H9 (cell line): Measurements from ENCODE around the gene SNAPC2. TPM values are rescaled to one million over a fixed set of nuclear protein-coding genes. Genes with fewer than 3 reads are reported as not detected.
A peak's percentile ranks its signal among the peaks of the same experiment; 100 is the strongest.
"Not testable (repeated sequence)": the region's sequence is repeated elsewhere in the genome, so short reads cannot be mapped to it uniquely, and the experiment has no call there.

ENCODE experiments used
- DNase-seq: peaks from one replicate; pipeline ENCODE4 v3.0.0-alpha.2; 2017
- H2AFZ ChIP-seq: one replicate; pipeline ENCODE4 v1.6.1; 2013; ENCODE audit warnings: mild to moderate bottlenecking, low read length, control low read depth, moderate library complexity
- H2AK5ac ChIP-seq: 2 replicates; pipeline ENCODE4 v1.6.1; 2013; ENCODE audit warnings: low read length, control low read depth, mixed read lengths; ENCODE audit not compliant: insufficient read length
- H2BK120ac ChIP-seq: one replicate; pipeline ENCODE4 v1.6.1; 2013; ENCODE audit warnings: low read depth, mild to moderate bottlenecking, low read length, control low read depth, inconsistent platforms; ENCODE audit not compliant: poor library complexity, severe bottlenecking
- H2BK12ac ChIP-seq: 2 replicates; pipeline ENCODE4 v1.6.1; 2013; ENCODE audit warnings: low read length, control low read depth, mixed read lengths, low read depth; ENCODE audit not compliant: insufficient read length
- H2BK15ac ChIP-seq: 2 replicates; pipeline ENCODE4 v1.6.1; 2013; ENCODE audit warnings: low read depth, low read length, control low read depth
- H2BK20ac ChIP-seq: one replicate; pipeline ENCODE4 v1.6.1; 2013; ENCODE audit warnings: low read depth, mild to moderate bottlenecking, low read length, control low read depth, inconsistent platforms; ENCODE audit not compliant: poor library complexity, severe bottlenecking
- H2BK5ac ChIP-seq: 2 replicates; pipeline ENCODE4 v1.6.1; 2013; ENCODE audit warnings: low read length, control low read depth, mixed read lengths; ENCODE audit not compliant: insufficient read length
- H3K14ac ChIP-seq: 2 replicates; pipeline ENCODE4 v1.6.1; 2013; ENCODE audit warnings: low read length, control low read depth; ENCODE audit not compliant: insufficient read depth
- H3K18ac ChIP-seq: 2 replicates; pipeline ENCODE4 v1.6.1; 2013; ENCODE audit warnings: low read depth, mild to moderate bottlenecking, mixed read lengths, low read length, control low read depth; ENCODE audit not compliant: insufficient read length
- H3K23ac ChIP-seq: 2 replicates; pipeline ENCODE4 v1.6.1; 2013; ENCODE audit warnings: low read length, control low read depth, mixed read lengths, low read depth; ENCODE audit not compliant: insufficient read length
- H3K23me2 ChIP-seq: 2 replicates; pipeline ENCODE4 v1.6.1; 2013; ENCODE audit warnings: low read depth, mild to moderate bottlenecking, mixed read lengths, low read length, control low read depth; ENCODE audit not compliant: insufficient read length, poor library complexity, severe bottlenecking
- H3K27ac ChIP-seq: 2 replicates; pipeline ENCODE4 v1.5.1; 2013; ENCODE audit warnings: low read length, control low read depth, mixed read lengths, low read depth; ENCODE audit not compliant: insufficient read length
- H3K27me3 ChIP-seq: 2 replicates; pipeline ENCODE4 v1.6.1; 2013; ENCODE audit warnings: low read length, control low read depth, inconsistent platforms; ENCODE audit not compliant: insufficient read depth
- H3K4ac ChIP-seq: 2 replicates; pipeline ENCODE4 v1.6.1; 2013; ENCODE audit warnings: low read depth, mild to moderate bottlenecking, control low read depth, inconsistent platforms, low read length, moderate library complexity
- H3K4me1 ChIP-seq: 2 replicates; pipeline ENCODE4 v1.6.1; 2013; ENCODE audit warnings: low read length, control low read depth, inconsistent platforms; ENCODE audit not compliant: insufficient read depth
- H3K4me2 ChIP-seq: 2 replicates; pipeline ENCODE4 v1.6.1; 2013; ENCODE audit warnings: low read length, control low read depth, mixed read lengths; ENCODE audit not compliant: insufficient read length, insufficient read depth
- H3K56ac ChIP-seq: 2 replicates; pipeline ENCODE4 v1.6.1; 2013; ENCODE audit warnings: low read depth, mild to moderate bottlenecking, mixed read lengths, low read length, control low read depth; ENCODE audit not compliant: insufficient read length
- H3K79me1 ChIP-seq: 2 replicates; pipeline ENCODE4 v1.6.1; 2013; ENCODE audit warnings: low read depth, mild to moderate bottlenecking, moderate library complexity, low read length, control low read depth, inconsistent platforms; ENCODE audit not compliant: insufficient read depth, poor library complexity, severe bottlenecking
- H3K79me2 ChIP-seq: 2 replicates; pipeline ENCODE4 v1.6.1; 2013; ENCODE audit warnings: low read length, control low read depth, inconsistent platforms; ENCODE audit not compliant: insufficient read depth
- H3K9ac ChIP-seq: 2 replicates; pipeline ENCODE4 v1.6.1; 2013; ENCODE audit warnings: low read length, control low read depth, mixed read lengths; ENCODE audit not compliant: insufficient read length; ENCODE audit errors: extremely low read depth
- H3K9me3 ChIP-seq: one replicate; pipeline ENCODE4 v1.6.1; 2013; ENCODE audit warnings: low read depth, low read length, inconsistent platforms; ENCODE audit not compliant: control insufficient read depth
- H3T11ph ChIP-seq: one replicate; pipeline ENCODE4 v1.6.1; 2013; ENCODE audit warnings: mild to moderate bottlenecking, low read length, control low read depth, inconsistent platforms
- H4K20me1 ChIP-seq: one replicate; pipeline ENCODE4 v1.6.1; 2013; ENCODE audit not compliant: control insufficient read depth, insufficient read length, insufficient read depth
- H4K5ac ChIP-seq: 2 replicates; pipeline ENCODE4 v1.6.1; 2013; ENCODE audit warnings: low read depth, mild to moderate bottlenecking, mixed read lengths, low read length, control low read depth; ENCODE audit not compliant: insufficient read length
- H4K8ac ChIP-seq: replicated peaks from 2 replicates; pipeline ENCODE4 v1.6.1; 2013; ENCODE audit warnings: low read length, control low read depth, mixed read lengths, low read depth; ENCODE audit not compliant: insufficient read length
- H4K91ac ChIP-seq: 2 replicates; pipeline ENCODE4 v1.6.1; 2013; ENCODE audit warnings: low read depth, mild to moderate bottlenecking, moderate library complexity, mixed read lengths, low read length, control low read depth; ENCODE audit not compliant: insufficient read length
- H3K27ac Mint-ChIP-seq, 3 experiments: 2 replicates in 2 of 3; 3 replicates in 1 of 3; pipeline ENCODE4 v1.8.0; 2020 to 2021; ENCODE audit warnings: mixed read lengths in 3 of 3, mild to moderate bottlenecking in 1 of 3, moderate library complexity in 1 of 3
- H3K27me3 Mint-ChIP-seq: 2 replicates; pipeline ENCODE4 v1.8.0; 2021; ENCODE audit warnings: low read depth, mild to moderate bottlenecking, moderate library complexity, mixed read lengths
- H3K36me3 Mint-ChIP-seq, 3 experiments: 2 replicates in 2 of 3; 3 replicates in 1 of 3; pipeline ENCODE4 v1.8.0; 2020 to 2021; ENCODE audit warnings: low read depth in 3 of 3, mixed read lengths in 3 of 3; ENCODE audit not compliant: insufficient read depth in 1 of 3
- H3K4me1 Mint-ChIP-seq, 2 experiments: 2 replicates each; pipeline ENCODE4 v1.8.0; 2020; ENCODE audit warnings: mixed read lengths in 2 of 2
- H3K4me3 Mint-ChIP-seq, 2 experiments: 2 replicates in 1 of 2; 3 replicates in 1 of 2; pipeline ENCODE4 v1.8.0; 2020 to 2021; ENCODE audit warnings: mild to moderate bottlenecking in 2 of 2, mixed read lengths in 2 of 2, moderate library complexity in 1 of 2
- H3K9me3 Mint-ChIP-seq, 2 experiments: 2 replicates in 1 of 2; 3 replicates in 1 of 2; pipeline ENCODE4 v1.8.0; 2020; ENCODE audit warnings: mild to moderate bottlenecking in 2 of 2, mixed read lengths in 2 of 2, moderate library complexity in 1 of 2
- CTCF ChIP-seq: fragments of 200-600 bp; sonication (generic); conservative IDR thresholded peaks from 3 replicates; pipeline ENCODE4 v1.8.0; 2021; ENCODE audit warnings: antibody characterized with exemption, mild to moderate bottlenecking
- WGBS: extraction: QIAGEN DNeasy Blood & Tissue Kit; methylation state at CpG from one replicate; pipeline ENCODE4 v1.1.7; 2013; ENCODE audit warnings: missing lambda C conversion rate, low lambda C conversion rate, mixed read lengths; ENCODE audit not compliant: insufficient read length; ENCODE audit errors: extremely low coverage; 5-methylcytosine and 5-hydroxymethylcytosine counted together
- total RNA-seq: library from RNA; stranded (reverse); gene quantifications from 2 replicates; pipeline ENCODE4 v1.2.1, GENCODE V29; 2021

Gene SNAPC2
- total RNA-seq, 1 experiment from 2014 or later: 17.8 TPM

- H3K79me2 ChIP-seq: no peaks in the 10 kb centered on the region; the same call in 1 of the 2 replicates
- Mint-ChIP-seq H3K9me3 (peaks cover 1 to 3% of the 10 kb centered on the region in 2 experiments; a peak in 3 of 5 replicates), H3K27ac (no peak overlapping the region), H3K4me1 (peaks cover 4 to 11% of the 10 kb centered on the region in 2 experiments), H3K36me3 (no peaks in the 10 kb centered on the region), H3K4me3 (peak overlapping the region; percentile 65 to 80), H3K27me3 (peaks cover 27% of the 10 kb centered on the region)
- H3K9ac ChIP-seq: no peak overlapping the region
- no peak overlapping the region for H2AFZ ChIP-seq
- no peak overlapping the region for H2BK20ac ChIP-seq
- no peaks in the 10 kb centered on the region for H3K4me1 ChIP-seq
- peak overlapping the region; percentile 82 for H3K4me2 ChIP-seq
- H4K91ac ChIP-seq: no peak overlapping the region
- no peak overlapping the region for H4K5ac ChIP-seq
- H2BK120ac ChIP-seq: no peak overlapping the region
- H3K18ac ChIP-seq: no peak overlapping the region
- no peak overlapping the region for H2AK5ac ChIP-seq
- H2BK12ac ChIP-seq: no peak overlapping the region
- no peak overlapping the region for H4K8ac ChIP-seq
- no CpG with 5 or more reads among the region's 8 CpGs for WGBS
- H2BK5ac ChIP-seq: no peak overlapping the region
- H4K20me1 ChIP-seq: no peaks in the 10 kb centered on the region
- H3K23me2 ChIP-seq: peaks cover 3% of the 10 kb centered on the region
- H3K79me1 ChIP-seq: no peaks in the 10 kb centered on the region
- H3K9me3 ChIP-seq: no peaks in the 10 kb centered on the region
- no peak for TF ChIP-seq CTCF
- no peak overlapping the region for H3K23ac ChIP-seq
- no peak overlapping the region for H3K14ac ChIP-seq
- H3K56ac ChIP-seq: no peak overlapping the region
- DNase-seq: no peak
- H3K27ac ChIP-seq: no peak overlapping the region
- no peaks in the 10 kb centered on the region for H3K27me3 ChIP-seq
- no peak overlapping the region for H2BK15ac ChIP-seq
- no peak overlapping the region for H3K4ac ChIP-seq
- no peak overlapping the region for H3T11ph ChIP-seq
Measured at GRCh38 chr19:7888826-7889217, 31.3 kb upstream of the SNAPC2 start.

- not testable (repeated sequence) for H3K4ac ChIP-seq, H3K27ac Mint-ChIP-seq, H3T11ph ChIP-seq, H3K4me3 Mint-ChIP-seq, H3K4me1 ChIP-seq, H3K56ac ChIP-seq, H3K9ac ChIP-seq, H3K23me2 ChIP-seq, H3K23ac ChIP-seq, H3K79me2 ChIP-seq, H3K4me2 ChIP-seq, H3K27me3 ChIP-seq, H2BK12ac ChIP-seq, H4K5ac ChIP-seq, H4K8ac ChIP-seq, H3K9me3 ChIP-seq, H4K91ac ChIP-seq, H4K20me1 ChIP-seq, H3K18ac ChIP-seq, H3K36me3 Mint-ChIP-seq, H2BK20ac ChIP-seq, H2BK5ac ChIP-seq, DNase-seq, H3K9me3 Mint-ChIP-seq, H3K79me1 ChIP-seq, H2BK120ac ChIP-seq, H2BK15ac ChIP-seq, H3K14ac ChIP-seq, H2AFZ ChIP-seq, H2AK5ac ChIP-seq, H3K27ac ChIP-seq
- Mint-ChIP-seq H3K4me1 (peaks cover 4 to 11% of the 10 kb centered on the region in 2 experiments; a peak in 3 of 4 replicates), H3K27me3 (peaks cover 12% of the 10 kb centered on the region)
- no CpG with 5 or more reads among the region's 18 CpGs for WGBS
Measured at GRCh38 chr19:7893362-7894101, 26.6 kb upstream of the SNAPC2 start.
